Fibroblast of lung (primary cell): ENCODE measurements around the gene BTBD8. TPM values are rescaled to one million over a fixed set of nuclear protein-coding genes. Genes with fewer than 3 reads are reported as not detected.
"Not testable (repeated sequence)": the region's sequence is repeated elsewhere in the genome, so short reads cannot be mapped to it uniquely, and the experiment has no call there.

Experiments used
- DNase-seq, 2 donors: peaks; one replicate each; pipeline versions ENCODE4 v3.0.0 to v3.0.0-alpha.2; 2010; ENCODE audit warnings: low read depth in 2 of 2
- H2AFZ ChIP-seq: 2 replicates; pipeline ENCODE4 v1.5.1; 2012; ENCODE audit warnings: low read length, control low read depth, inconsistent platforms
- H3K27ac ChIP-seq: 2 replicates; pipeline ENCODE4 v1.5.1; 2011; ENCODE audit warnings: low read length, control low read depth; ENCODE audit not compliant: insufficient read depth
- H3K27me3 ChIP-seq: 2 replicates; pipeline ENCODE4 v1.5.1; 2011; ENCODE audit warnings: mild to moderate bottlenecking, low read length; ENCODE audit not compliant: control insufficient read depth, insufficient read depth
- H3K36me3 ChIP-seq: 2 replicates; pipeline ENCODE4 v1.5.1; 2011; ENCODE audit warnings: low read length; ENCODE audit not compliant: control insufficient read depth, insufficient read depth
- H3K4me1 ChIP-seq: 2 replicates; pipeline ENCODE4 v1.5.1; 2011; ENCODE audit warnings: low read length; ENCODE audit not compliant: control insufficient read depth, insufficient read depth; ENCODE audit errors: extremely low read depth
- H3K4me2 ChIP-seq: 2 replicates; pipeline ENCODE4 v1.5.1; 2011; ENCODE audit warnings: low read length, control low read depth; ENCODE audit not compliant: insufficient read depth; ENCODE audit errors: extremely low read depth
- H3K4me3 ChIP-seq, 4 experiments: fragments of 200-600 bp in 1 of 4; sonication (generic) in 1 of 4; replicated peaks in 1 of 4; 2 replicates each; pipeline ENCODE4 v1.5.1; 2011 to 2016; ENCODE audit warnings: low read length in 4 of 4, low read depth in 3 of 4, mild to moderate bottlenecking in 3 of 4, control low read depth in 2 of 4, inconsistent platforms in 1 of 4, mixed read lengths in 1 of 4; ENCODE audit not compliant: insufficient read depth in 1 of 4; ENCODE audit errors: control extremely low read depth in 1 of 4
- H3K79me2 ChIP-seq: 2 replicates; pipeline ENCODE4 v1.5.1; 2012; ENCODE audit warnings: mild to moderate bottlenecking, low read length, inconsistent platforms; ENCODE audit not compliant: control insufficient read depth, insufficient read depth
- H3K9ac ChIP-seq: 2 replicates; pipeline ENCODE4 v1.5.1; 2011; ENCODE audit warnings: mild to moderate bottlenecking, low read length, control low read depth; ENCODE audit not compliant: insufficient read depth
- H3K9me3 ChIP-seq: 2 replicates; pipeline ENCODE4 v1.5.1; 2012; ENCODE audit warnings: low read depth, low read length; ENCODE audit not compliant: control insufficient read depth, insufficient read depth
- H4K20me1 ChIP-seq: 2 replicates; pipeline ENCODE4 v1.5.1; 2011; ENCODE audit warnings: low read length; ENCODE audit not compliant: control insufficient read depth, insufficient read depth; ENCODE audit errors: extremely low read depth
- CTCF ChIP-seq, 2 donors: IDR thresholded peaks in 1 of 2; conservative IDR thresholded peaks in 1 of 2; 1 replicate in 1 of 2; 2 replicates in 1 of 2; pipeline ENCODE4 v1.5.1; 2011 to 2012; ENCODE audit warnings: low read length in 2 of 2, control low read depth in 1 of 2, inconsistent platforms in 1 of 2, low read depth in 1 of 2, mild to moderate bottlenecking in 1 of 2
- EZH2 ChIP-seq: IDR thresholded peaks from 2 replicates; pipeline ENCODE4 v1.5.1; 2012; ENCODE audit warnings: low read length, control low read depth, mild to moderate bottlenecking; ENCODE audit errors: missing control alignments
- polyA plus RNA-seq, 2 donors: library from polyadenylated mRNA; depleted of rRNA in 1 of 2; stranded (reverse) in 1 of 2; unstranded in 1 of 2; fragments of >200 nt; gene quantifications; 2 replicates each; pipeline ENCODE4 v1.2.1, GENCODE V29; 2011 to 2012; ENCODE audit warnings: missing spikeins in 1 of 2
- total RNA-seq: library from RNA; depleted of rRNA; stranded (reverse); fragments of >200 nt; gene quantifications from 2 replicates; pipeline ENCODE4 v1.2.1, GENCODE V29; 2014

BTBD8 gene
- total and polyA plus RNA-seq, 2 donors (not counting 1 experiment from before 2014, with no cell fraction given), result 2.2 to 10.6 TPM

GRCh38 chr1:92075311-92075710, 4.8 kb upstream of the BTBD8 start, which contains the start of gene SETSIP:
SETSIP (minus strand) TSS chr1:92075411; CDS start chr1:92075411, 0 bp downstream.
- Histone ChIP-seq H3K4me2 (no peak within 1 kb of the TSS), H2AFZ (no peak within 1 kb of the TSS)

GRCh38 chr1:92076363-92076762, 3.8 kb upstream of the BTBD8 start:
- Histone ChIP-seq H2AFZ (no peak overlapping the region), H3K9me3 (no peaks in the 10 kb centered on the region), H4K20me1 (no peaks in the 10 kb centered on the region), H3K79me2 (no peaks in the 10 kb centered on the region), H3K4me3 (no peak overlapping the region), H3K4me2 (no peak overlapping the region), H3K9ac (no peak overlapping the region), H3K27me3 (no peaks in the 10 kb centered on the region), H3K4me1 (peaks cover 2% of the 10 kb centered on the region), H3K27ac (no peak overlapping the region), H3K36me3 (no peaks in the 10 kb centered on the region)
- DNase-seq, result no peak
- TF ChIP-seq CTCF (conservative IDR thresholded peaks at IDR 0.05 in 1 of 2, IDR thresholded peaks at IDR 0.05 in 1 of 2; ENCODE audit: low read depth in 1 of 2, low read length in 2 of 2) (no peak), EZH2 (no peak)

More at GRCh38 chr1:92075311-92075710, 4.8 kb upstream of the BTBD8 start, which contains the start of gene SETSIP:
- Histone ChIP-seq H3K4me1 (peaks cover 2% of the 10 kb centered on the region), H3K36me3 (no peaks in the 10 kb centered on the region), H3K4me3 (no peak within 1 kb of the TSS), H3K27me3 (no peaks in the 10 kb centered on the region), H3K9ac (no peak within 1 kb of the TSS), H3K9me3 (no peaks in the 10 kb centered on the region), H4K20me1 (no peaks in the 10 kb centered on the region), H3K79me2 (no peaks in the 10 kb centered on the region), H3K27ac (no peak within 1 kb of the TSS)
- DNase-seq, result no peak
- no peak for TF ChIP-seq CTCF (conservative IDR thresholded peaks at IDR 0.05 in 1 of 2, IDR thresholded peaks at IDR 0.05 in 1 of 2; ENCODE audit: low read depth in 1 of 2, low read length in 2 of 2)
- TF ChIP-seq EZH2, result no peak

GRCh38 chr1:92078077-92078476, 2.1 kb upstream of the BTBD8 start:
- H3K27me3 ChIP-seq, H2AFZ ChIP-seq, H3K9me3 ChIP-seq, H3K4me3 ChIP-seq, H3K4me1 ChIP-seq, H3K36me3 ChIP-seq, H3K27ac ChIP-seq, DNase-seq, H3K79me2 ChIP-seq, H3K4me2 ChIP-seq, H4K20me1 ChIP-seq, H3K9ac ChIP-seq: not testable (repeated sequence)
